ENCODE measurements around the gene ACACB.
A peak's percentile ranks its signal among the peaks of the same experiment; 100 is the strongest.

Gene ACACB

GRCh38 chr12:109200825-109201495 is 84.6 kb downstream of the ACACB start:
- TF ChIP-seq CTCF (IDR thresholded peaks at IDR 0.05; ENCODE audit: low read depth, low read length): no peak

GRCh38 chr12:109201496-109201885 is 85.1 kb downstream of the ACACB start:
- Histone ChIP-seq H3K4me3 (ENCODE audit: low read depth, low read length) (no peak overlapping the region), H3K9me3 (ENCODE audit: severe bottlenecking) (no peaks in the 10 kb centered on the region), H3K27me3 (ENCODE audit: insufficient read depth, low read depth, severe bottlenecking) (no peaks in the 10 kb centered on the region), H3K36me3 (no peaks in the 10 kb centered on the region; the same call in 1 of the 2 replicates), H3K27ac (no peak overlapping the region)
- no peak for DNase-seq
- TF ChIP-seq CTCF (IDR thresholded peaks at IDR 0.05; ENCODE audit: low read depth, low read length): no peak

More at GRCh38 chr12:109200825-109201495, 84.6 kb downstream of the ACACB start:
- no peak for DNase-seq
- no peaks in the 10 kb centered on the region for H3K27me3 ChIP-seq (ENCODE audit: insufficient read depth, low read depth, severe bottlenecking)
- no peaks in the 10 kb centered on the region; the same call in 1 of the 2 replicates for H3K36me3 ChIP-seq
- no peak overlapping the region for H3K4me3 ChIP-seq (ENCODE audit: low read depth, low read length)
- H3K9me3 ChIP-seq (ENCODE audit: severe bottlenecking): no peaks in the 10 kb centered on the region
- no peak overlapping the region for H3K27ac ChIP-seq

GRCh38 chr12:109202770-109203169 is 86.4 kb downstream of the ACACB start:
- H3K9me3 ChIP-seq (ENCODE audit: severe bottlenecking): no peaks in the 10 kb centered on the region
- DNase-seq: no peak
- H3K27me3 ChIP-seq (ENCODE audit: insufficient read depth, low read depth, severe bottlenecking): no peaks in the 10 kb centered on the region
- no peak overlapping the region for H3K27ac ChIP-seq
- peaks cover 3% of the 10 kb centered on the region for H3K36me3 ChIP-seq
- TF ChIP-seq CTCF (IDR thresholded peaks at IDR 0.05; ENCODE audit: low read depth, low read length): no peak
- no peak overlapping the region for H3K4me3 ChIP-seq (ENCODE audit: low read depth, low read length)

GRCh38 chr12:109203480-109203879 is 87.1 kb downstream of the ACACB start:
- no peak overlapping the region for H3K27ac ChIP-seq
- no peak for DNase-seq

GRCh38 chr12:109209082-109209481 is 92.7 kb downstream of the ACACB start:
- H3K27me3 ChIP-seq (ENCODE audit: insufficient read depth, low read depth, severe bottlenecking): no peaks in the 10 kb centered on the region
- no peak for DNase-seq
- peaks cover 3% of the 10 kb centered on the region; the same call in 1 of the 2 replicates for H3K36me3 ChIP-seq
- no peaks in the 10 kb centered on the region for H3K9me3 ChIP-seq (ENCODE audit: severe bottlenecking)
- no peak overlapping the region for H3K4me3 ChIP-seq (ENCODE audit: low read depth, low read length)
- no peak for TF ChIP-seq CTCF (IDR thresholded peaks at IDR 0.05; ENCODE audit: low read depth, low read length)
- no peak overlapping the region for H3K27ac ChIP-seq

More at GRCh38 chr12:109203480-109203879, 87.1 kb downstream of the ACACB start:
- Histone ChIP-seq H3K4me3 (ENCODE audit: low read depth, low read length) (no peak overlapping the region), H3K27me3 (ENCODE audit: insufficient read depth, low read depth, severe bottlenecking) (no peaks in the 10 kb centered on the region), H3K9me3 (ENCODE audit: severe bottlenecking) (no peaks in the 10 kb centered on the region), H3K36me3 (peaks cover 3% of the 10 kb centered on the region)
- peak; percentile 23; the same call in 1 of the 2 replicates for TF ChIP-seq CTCF (IDR thresholded peaks at IDR 0.05; ENCODE audit: low read depth, low read length)

All from WERI-Rb-1 (cell line).